K562 (cell line): ENCODE measurements around the gene SERPINE2. TPM values are rescaled to one million over a fixed set of nuclear protein-coding genes. Genes with fewer than 3 reads are reported as not detected.

ENCODE experiments used
- BHLHE40 ChIP-seq: IDR thresholded peaks from 2 replicates; pipeline ENCODE4 v1.6.1; 2011; ENCODE audit warnings: low read length, improper control_type of control experiment
- CBFB ChIP-seq: sonication (generic); formaldehyde crosslinking; IDR thresholded peaks from 2 replicates; pipeline ENCODE4 v1.4.0; 2020; ENCODE audit warnings: mild to moderate bottlenecking, missing genetic modification reagents
- CREBBP ChIP-seq: IDR thresholded peaks from one replicate; pipeline ENCODE4 v1.6.1; 2012; ENCODE audit warnings: low read depth, mild to moderate bottlenecking, control low read depth, inconsistent platforms, low read length
- HDGF ChIP-seq: fragments of 450-650 bp; IDR thresholded peaks from 2 replicates; pipeline ENCODE4 v1.6.1; 2016
- IFI16 ChIP-seq: fragments of 250-450 bp; sonication (Bioruptor Pico); IDR thresholded peaks from 2 replicates; pipeline ENCODE4 v2.1.2; 2022; ENCODE audit warnings: mild to moderate bottlenecking, inconsistent platforms
- MEF2D ChIP-seq: conservative IDR thresholded peaks from 2 replicates; pipeline ENCODE4 v1.6.1; 2016; ENCODE audit warnings: low read depth, missing genetic modification characterization, missing compliant biosample characterization
- RFX7 ChIP-seq: fragments of 250-450 bp; sonication (Bioruptor Pico); IDR thresholded peaks from 2 replicates; pipeline ENCODE4 v1.5.1; 2021; ENCODE audit warnings: mild to moderate bottlenecking
- RNF2 ChIP-seq: sonication (generic); IDR thresholded peaks from 2 replicates; pipeline ENCODE4 v1.6.1; 2016
- polyA plus RNA-seq, 8 experiments: library from polyadenylated mRNA; depleted of rRNA in 4 of 8; stranded (reverse) in 5 of 8; unstranded in 3 of 8; fragments of >200 nt; fragmentation: Nextera tagmentation in 2 of 8; fragmentation: Illumina TruSeq in 1 of 8; extraction: Ambion mirVana in 2 of 8; extraction: Trizol in 1 of 8; gene quantifications; 2 replicates each; pipeline versions ENCODE4 v1.2.1 to v1.2.3, GENCODE V29; 2011 to 2014; ENCODE audit warnings: inconsistent platforms in 1 of 8, missing spikeins in 1 of 8
- total RNA-seq, 7 experiments: library from RNA; depleted of rRNA in 6 of 7; stranded (reverse); fragments of >200 nt in 6 of 7; fragmentation: Illumina TruSeq in 2 of 7; extraction: Trizol in 2 of 7; gene quantifications; 2 replicates each; pipeline versions ENCODE4 v1.2.1 to v1.2.3, GENCODE V29; 2011 to 2021; ENCODE audit warnings: low replicate concordance in 1 of 7
- TF ChIP-seq, protein P1 (sequence below): fragments of 450-650 bp; conservative IDR thresholded peaks from 2 replicates; pipeline ENCODE4 v1.6.1; 2016; ENCODE audit warnings: missing genetic modification characterization, low read depth, mild to moderate bottlenecking, control low read depth, missing compliant biosample characterization
- TF ChIP-seq, protein P2 (sequence below): fragments of 250-450 bp; sonication (Bioruptor Pico); IDR thresholded peaks from 2 replicates; pipeline ENCODE4 v1.4.0; 2020; ENCODE audit warnings: borderline replicate concordance
- TF ChIP-seq, protein P3 (sequence below): fragments of 450-650 bp; IDR thresholded peaks from 2 replicates; pipeline ENCODE4 v1.6.1; 2016; ENCODE audit warnings: mild to moderate bottlenecking
- TF ChIP-seq, protein P4 (sequence below): fragments of 250-450 bp; sonication (Bioruptor Pico); IDR thresholded peaks from 2 replicates; pipeline ENCODE4 v1.5.1; 2021; ENCODE audit warnings: mild to moderate bottlenecking
- TF ChIP-seq, protein P5 (sequence below): sonication (generic); formaldehyde crosslinking; IDR thresholded peaks from 2 replicates; pipeline ENCODE4 v1.8.1; 2023; ENCODE audit warnings: mild to moderate bottlenecking, missing genetic modification reagents, moderate library complexity
- TF ChIP-seq, protein P6 (sequence below): fragments of 450-650 bp; formaldehyde crosslinking; IDR thresholded peaks from 2 replicates; pipeline ENCODE4 v1.4.0; 2020; ENCODE audit warnings: mild to moderate bottlenecking
- TF ChIP-seq, protein P7 (sequence below): fragments of 450-650 bp; IDR thresholded peaks from 2 replicates; pipeline ENCODE4 v1.6.1; 2017; ENCODE audit warnings: mild to moderate bottlenecking, moderate library complexity

Gene SERPINE2
- total and polyA plus RNA-seq, 9 of the 15 experiments (the other 6 are each of a cell fraction or from before 2014, with no cell fraction given), result 0.03 to 0.16 (median 0.13) TPM; not detected in 6

DNA sequence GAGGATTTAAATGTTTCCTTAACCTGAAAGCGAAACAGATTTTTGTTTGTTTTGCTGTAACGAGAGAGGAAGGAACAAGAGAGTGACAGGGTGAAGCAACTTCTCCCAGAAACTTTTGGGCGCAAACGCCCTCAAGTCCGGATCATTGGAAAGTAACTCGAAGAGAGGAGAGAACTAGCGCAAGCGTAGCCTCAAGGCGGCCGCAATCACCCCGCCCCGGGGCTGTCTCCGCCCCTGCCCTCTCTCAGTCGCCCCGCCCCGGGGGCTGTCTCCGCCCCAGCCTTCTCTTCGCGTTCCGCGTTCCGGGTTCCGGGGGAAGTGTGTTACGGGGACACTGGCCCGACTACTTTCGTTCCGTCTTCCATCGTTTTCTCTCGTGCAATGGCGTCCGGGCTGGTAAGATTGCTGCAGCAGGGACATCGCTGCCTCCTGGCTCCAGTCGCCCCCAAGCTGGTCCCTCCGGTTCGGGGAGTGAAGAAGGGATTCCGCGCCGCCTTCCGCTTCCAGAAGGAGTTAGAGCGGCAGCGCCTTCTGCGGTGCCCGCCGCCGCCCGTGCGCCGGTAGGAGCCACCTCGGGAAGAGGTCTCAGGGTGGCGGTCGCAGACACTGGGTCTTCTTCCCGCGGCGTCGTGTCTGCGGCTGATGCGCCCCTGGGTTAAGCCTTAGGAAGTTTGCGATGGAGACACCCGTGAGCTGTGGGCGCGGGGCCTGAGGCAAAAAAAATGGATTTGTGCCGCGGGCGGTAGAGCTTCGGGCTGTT is 81.8 kb downstream of the SERPINE2 start, which contains the start of gene MRPL44 (continued):
- TF ChIP-seq, protein P1, sequence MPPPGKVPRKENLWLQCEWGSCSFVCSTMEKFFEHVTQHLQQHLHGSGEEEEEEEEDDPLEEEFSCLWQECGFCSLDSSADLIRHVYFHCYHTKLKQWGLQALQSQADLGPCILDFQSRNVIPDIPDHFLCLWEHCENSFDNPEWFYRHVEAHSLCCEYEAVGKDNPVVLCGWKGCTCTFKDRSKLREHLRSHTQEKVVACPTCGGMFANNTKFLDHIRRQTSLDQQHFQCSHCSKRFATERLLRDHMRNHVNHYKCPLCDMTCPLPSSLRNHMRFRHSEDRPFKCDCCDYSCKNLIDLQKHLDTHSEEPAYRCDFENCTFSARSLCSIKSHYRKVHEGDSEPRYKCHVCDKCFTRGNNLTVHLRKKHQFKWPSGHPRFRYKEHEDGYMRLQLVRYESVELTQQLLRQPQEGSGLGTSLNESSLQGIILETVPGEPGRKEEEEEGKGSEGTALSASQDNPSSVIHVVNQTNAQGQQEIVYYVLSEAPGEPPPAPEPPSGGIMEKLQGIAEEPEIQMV (tag), result no peak
- TF ChIP-seq, protein P2, sequence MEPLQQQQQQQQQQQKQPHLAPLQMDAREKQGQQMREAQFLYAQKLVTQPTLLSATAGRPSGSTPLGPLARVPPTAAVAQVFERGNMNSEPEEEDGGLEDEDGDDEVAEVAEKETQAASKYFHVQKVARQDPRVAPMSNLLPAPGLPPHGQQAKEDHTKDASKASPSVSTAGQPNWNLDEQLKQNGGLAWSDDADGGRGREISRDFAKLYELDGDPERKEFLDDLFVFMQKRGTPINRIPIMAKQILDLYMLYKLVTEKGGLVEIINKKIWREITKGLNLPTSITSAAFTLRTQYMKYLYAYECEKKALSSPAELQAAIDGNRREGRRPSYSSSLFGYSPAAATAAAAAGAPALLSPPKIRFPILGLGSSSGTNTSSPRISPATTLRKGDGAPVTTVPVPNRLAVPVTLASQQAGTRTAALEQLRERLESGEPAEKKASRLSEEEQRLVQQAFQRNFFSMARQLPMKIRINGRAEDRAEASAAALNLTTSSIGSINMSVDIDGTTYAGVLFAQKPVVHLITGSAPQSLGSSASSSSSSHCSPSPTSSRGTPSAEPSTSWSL, result no peak
- TF ChIP-seq CBFB (CRISPR knock-in tag) (no peak), CREBBP (no peak), BHLHE40 (peak; percentile 83), MEF2D (tag) (0 out of 2 replicates have a peak, but pooled peaks have one; percentile 22), HDGF (no peak), RFX7 (CRISPR knock-in tag) (no peak), RNF2 (peak; percentile 52; the same call in 1 of the 2 replicates), IFI16 (CRISPR knock-in tag) (no peak)
- TF ChIP-seq, protein P3, sequence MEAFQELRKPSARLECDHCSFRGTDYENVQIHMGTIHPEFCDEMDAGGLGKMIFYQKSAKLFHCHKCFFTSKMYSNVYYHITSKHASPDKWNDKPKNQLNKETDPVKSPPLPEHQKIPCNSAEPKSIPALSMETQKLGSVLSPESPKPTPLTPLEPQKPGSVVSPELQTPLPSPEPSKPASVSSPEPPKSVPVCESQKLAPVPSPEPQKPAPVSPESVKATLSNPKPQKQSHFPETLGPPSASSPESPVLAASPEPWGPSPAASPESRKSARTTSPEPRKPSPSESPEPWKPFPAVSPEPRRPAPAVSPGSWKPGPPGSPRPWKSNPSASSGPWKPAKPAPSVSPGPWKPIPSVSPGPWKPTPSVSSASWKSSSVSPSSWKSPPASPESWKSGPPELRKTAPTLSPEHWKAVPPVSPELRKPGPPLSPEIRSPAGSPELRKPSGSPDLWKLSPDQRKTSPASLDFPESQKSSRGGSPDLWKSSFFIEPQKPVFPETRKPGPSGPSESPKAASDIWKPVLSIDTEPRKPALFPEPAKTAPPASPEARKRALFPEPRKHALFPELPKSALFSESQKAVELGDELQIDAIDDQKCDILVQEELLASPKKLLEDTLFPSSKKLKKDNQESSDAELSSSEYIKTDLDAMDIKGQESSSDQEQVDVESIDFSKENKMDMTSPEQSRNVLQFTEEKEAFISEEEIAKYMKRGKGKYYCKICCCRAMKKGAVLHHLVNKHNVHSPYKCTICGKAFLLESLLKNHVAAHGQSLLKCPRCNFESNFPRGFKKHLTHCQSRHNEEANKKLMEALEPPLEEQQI, result peak; percentile 55; the same call in 1 of the 2 replicates
- TF ChIP-seq, protein P4, sequence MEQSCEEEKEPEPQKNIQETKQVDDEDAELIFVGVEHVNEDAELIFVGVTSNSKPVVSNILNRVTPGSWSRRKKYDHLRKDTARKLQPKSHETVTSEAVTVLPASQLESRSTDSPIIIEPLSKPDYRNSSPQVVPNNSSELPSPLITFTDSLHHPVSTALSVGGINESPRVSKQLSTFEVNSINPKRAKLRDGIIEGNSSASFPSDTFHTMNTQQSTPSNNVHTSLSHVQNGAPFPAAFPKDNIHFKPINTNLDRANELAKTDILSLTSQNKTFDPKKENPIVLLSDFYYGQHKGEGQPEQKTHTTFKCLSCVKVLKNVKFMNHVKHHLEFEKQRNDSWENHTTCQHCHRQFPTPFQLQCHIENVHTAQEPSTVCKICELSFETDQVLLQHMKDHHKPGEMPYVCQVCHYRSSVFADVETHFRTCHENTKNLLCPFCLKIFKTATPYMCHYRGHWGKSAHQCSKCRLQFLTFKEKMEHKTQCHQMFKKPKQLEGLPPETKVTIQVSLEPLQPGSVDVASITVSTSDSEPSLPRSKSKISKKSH (CRISPR knock-in tag), result no peak
- TF ChIP-seq, protein P5, sequence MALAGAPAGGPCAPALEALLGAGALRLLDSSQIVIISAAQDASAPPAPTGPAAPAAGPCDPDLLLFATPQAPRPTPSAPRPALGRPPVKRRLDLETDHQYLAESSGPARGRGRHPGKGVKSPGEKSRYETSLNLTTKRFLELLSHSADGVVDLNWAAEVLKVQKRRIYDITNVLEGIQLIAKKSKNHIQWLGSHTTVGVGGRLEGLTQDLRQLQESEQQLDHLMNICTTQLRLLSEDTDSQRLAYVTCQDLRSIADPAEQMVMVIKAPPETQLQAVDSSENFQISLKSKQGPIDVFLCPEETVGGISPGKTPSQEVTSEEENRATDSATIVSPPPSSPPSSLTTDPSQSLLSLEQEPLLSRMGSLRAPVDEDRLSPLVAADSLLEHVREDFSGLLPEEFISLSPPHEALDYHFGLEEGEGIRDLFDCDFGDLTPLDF (CRISPR knock-in tag), result no peak; the same call in 1 of the 2 replicates
- TF ChIP-seq, protein P6, sequence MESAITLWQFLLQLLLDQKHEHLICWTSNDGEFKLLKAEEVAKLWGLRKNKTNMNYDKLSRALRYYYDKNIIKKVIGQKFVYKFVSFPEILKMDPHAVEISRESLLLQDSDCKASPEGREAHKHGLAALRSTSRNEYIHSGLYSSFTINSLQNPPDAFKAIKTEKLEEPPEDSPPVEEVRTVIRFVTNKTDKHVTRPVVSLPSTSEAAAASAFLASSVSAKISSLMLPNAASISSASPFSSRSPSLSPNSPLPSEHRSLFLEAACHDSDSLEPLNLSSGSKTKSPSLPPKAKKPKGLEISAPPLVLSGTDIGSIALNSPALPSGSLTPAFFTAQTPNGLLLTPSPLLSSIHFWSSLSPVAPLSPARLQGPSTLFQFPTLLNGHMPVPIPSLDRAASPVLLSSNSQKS (CRISPR knock-in tag), result no peak
- TF ChIP-seq, protein P7, sequence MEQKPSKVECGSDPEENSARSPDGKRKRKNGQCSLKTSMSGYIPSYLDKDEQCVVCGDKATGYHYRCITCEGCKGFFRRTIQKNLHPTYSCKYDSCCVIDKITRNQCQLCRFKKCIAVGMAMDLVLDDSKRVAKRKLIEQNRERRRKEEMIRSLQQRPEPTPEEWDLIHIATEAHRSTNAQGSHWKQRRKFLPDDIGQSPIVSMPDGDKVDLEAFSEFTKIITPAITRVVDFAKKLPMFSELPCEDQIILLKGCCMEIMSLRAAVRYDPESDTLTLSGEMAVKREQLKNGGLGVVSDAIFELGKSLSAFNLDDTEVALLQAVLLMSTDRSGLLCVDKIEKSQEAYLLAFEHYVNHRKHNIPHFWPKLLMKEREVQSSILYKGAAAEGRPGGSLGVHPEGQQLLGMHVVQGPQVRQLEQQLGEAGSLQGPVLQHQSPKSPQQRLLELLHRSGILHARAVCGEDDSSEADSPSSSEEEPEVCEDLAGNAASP, result no peak
